Large intestine (tissue), 12 donors: Measurements from ENCODE around the gene CEP104. TPM values are rescaled to one million over a fixed set of nuclear protein-coding genes. Genes with fewer than 3 reads are reported as not detected.

Source experiments
- DNase-seq, 2 donors: peaks; one replicate each; pipeline versions ENCODE4 v3.0.0 to v3.0.0-alpha.2; 2013
- H3K27ac ChIP-seq: one replicate; pipeline ENCODE4 v1.5.1; 2013; ENCODE audit warnings: low read length
- H3K27me3 ChIP-seq: 2 replicates; pipeline ENCODE4 v1.6.1; 2013; ENCODE audit warnings: low read length; ENCODE audit not compliant: control insufficient read depth, insufficient read depth
- H3K36me3 ChIP-seq: 2 replicates; pipeline ENCODE4 v1.6.1; 2013; ENCODE audit warnings: low read length; ENCODE audit not compliant: control insufficient read depth, insufficient read depth
- H3K4me1 ChIP-seq: one replicate; pipeline ENCODE4 v1.6.1; 2013; ENCODE audit warnings: low read length; ENCODE audit not compliant: control insufficient read depth, insufficient read depth
- H3K4me3 ChIP-seq: one replicate; pipeline ENCODE4 v1.5.1; 2013; ENCODE audit warnings: low read length
- H3K9me3 ChIP-seq: one replicate; pipeline ENCODE4 v1.6.1; 2013; ENCODE audit warnings: mild to moderate bottlenecking, low read depth, low read length, moderate library complexity; ENCODE audit not compliant: control insufficient read depth
- WGBS: methylation state at CpG from one replicate; pipeline ENCODE4 v1.1.5; 2013; ENCODE audit warnings: low lambda C conversion rate; ENCODE audit not compliant: insufficient coverage; 5-methylcytosine and 5-hydroxymethylcytosine counted together
- long read RNA-seq, 11 donors: transcript quantifications; one replicate each; lab custom pipeline, GENCODE V29; 2026
- polyA plus RNA-seq: library from polyadenylated mRNA; unstranded; fragments of 120-200 nt; gene quantifications from one replicate; pipeline ENCODE4 v1.2.1, GENCODE V29; 2013

CEP104 gene
- 31.5 TPM for polyA plus RNA-seq
- long read RNA-seq, donor 1, full-length matches to known transcripts: 1 of 1 reads
- long read RNA-seq, donor 1, partial matches to known transcripts: 0 of 1 reads
- long read RNA-seq, donor 1, other reads (novel, unspliced or antisense): 0 of 1 reads
- long read RNA-seq, donor 2, full-length matches to known transcripts: 2 of 2 reads
- long read RNA-seq, donor 2, partial matches to known transcripts: 0 of 2 reads
- long read RNA-seq, donor 2, other reads (novel, unspliced or antisense): 0 of 2 reads
- long read RNA-seq, donor 3: 0 reads
- long read RNA-seq, donor 4: 0 reads
- long read RNA-seq, donor 5, partial matches to known transcripts: 0 of 2 reads
- long read RNA-seq, donor 5, other reads (novel, unspliced or antisense): 0 of 2 reads
- long read RNA-seq, donor 6: 0 reads
- long read RNA-seq, donor 7: 0 reads
- long read RNA-seq, donor 8, partial matches to known transcripts: 0 of 1 reads
- long read RNA-seq, donor 8, other reads (novel, unspliced or antisense): 0 of 1 reads
- long read RNA-seq, donor 9, full-length matches to known transcripts: 3 of 3 reads
- long read RNA-seq, donor 9, partial matches to known transcripts: 0 of 3 reads
- long read RNA-seq, donor 9, other reads (novel, unspliced or antisense): 0 of 3 reads
- long read RNA-seq, donor 10, full-length matches to known transcripts: 2 of 2 reads
- long read RNA-seq, donor 10, partial matches to known transcripts: 0 of 2 reads
- long read RNA-seq, donor 10, other reads (novel, unspliced or antisense): 0 of 2 reads
- long read RNA-seq, donor 11, partial matches to known transcripts: 6 of 6 reads
- long read RNA-seq, donor 11, other reads (novel, unspliced or antisense): 0 of 6 reads

GRCh38 chr1:3856923-3857790 lies at the start of gene CEP104, which contains the start of gene DFFB:
Gene CEP104, minus strand, starts transcription at chr1:3857211. Its CDS starts 4,804 bp downstream, at chr1:3852407.
Gene DFFB, plus strand, starts transcription at chr1:3857476. Its CDS starts 128 bp downstream, at chr1:3857604.
- Histone ChIP-seq H3K4me3 (peak within 1 kb of the TSS; percentile 84), H3K27me3 (no peaks in the 10 kb centered on the region), H3K27ac (peak within 1 kb of the TSS; percentile 30), H3K9me3 (no peaks in the 10 kb centered on the region), H3K36me3 (no peaks in the 10 kb centered on the region), H3K4me1 (peaks cover 3% of the 10 kb centered on the region)
- WGBS: no CpG with 5 or more reads among the region's 73 CpGs
- peak; percentile 99 for DNase-seq

- H3K4me3 ChIP-seq: no peak overlapping the region
- no peaks in the 10 kb centered on the region for H3K4me1 ChIP-seq
- peaks cover 8% of the 10 kb centered on the region for H3K27me3 ChIP-seq
- no CpG with 5 or more reads among the region's 11 CpGs for WGBS
- no peak overlapping the region for H3K27ac ChIP-seq
- no peaks in the 10 kb centered on the region for H3K36me3 ChIP-seq
- DNase-seq: no peak
- no peaks in the 10 kb centered on the region for H3K9me3 ChIP-seq
These were observed 49.6 kb upstream of the CEP104 start for GRCh38 chr1:3906672-3907020.

GRCh38 chr1:3905953-3906671 lies 49.1 kb upstream of the CEP104 start:
- no peaks in the 10 kb centered on the region for H3K36me3 ChIP-seq
- 100% methylated on average over 1 of the region's 18 CpGs for WGBS
- no peak for DNase-seq
- no peaks in the 10 kb centered on the region for H3K4me1 ChIP-seq
- no peak overlapping the region for H3K27ac ChIP-seq
- no peaks in the 10 kb centered on the region for H3K9me3 ChIP-seq
- no peak overlapping the region for H3K4me3 ChIP-seq
- peaks cover 3% of the 10 kb centered on the region for H3K27me3 ChIP-seq

GRCh38 chr1:3905266-3905952 lies 48.4 kb upstream of the CEP104 start:
- H3K9me3 ChIP-seq: no peaks in the 10 kb centered on the region
- H3K27ac ChIP-seq: no peak overlapping the region
- H3K36me3 ChIP-seq: no peaks in the 10 kb centered on the region
- H3K4me3 ChIP-seq: no peak overlapping the region
- no peak for DNase-seq
- no CpG with 5 or more reads among the region's 19 CpGs for WGBS
- H3K4me1 ChIP-seq: no peaks in the 10 kb centered on the region
- no peaks in the 10 kb centered on the region for H3K27me3 ChIP-seq

- no peak for DNase-seq
- Histone ChIP-seq H3K36me3 (no peaks in the 10 kb centered on the region), H3K27ac (no peak overlapping the region), H3K9me3 (no peaks in the 10 kb centered on the region), H3K27me3 (no peaks in the 10 kb centered on the region), H3K4me3 (no peak overlapping the region), H3K4me1 (no peaks in the 10 kb centered on the region)
- 80% methylated on average over 3 of the region's 4 CpGs for WGBS
These were observed 47.8 kb upstream of the CEP104 start for GRCh38 chr1:3904843-3905185.

GRCh38 chr1:3904006-3904842 lies 47.2 kb upstream of the CEP104 start:
- WGBS: no CpG with 5 or more reads among the region's 24 CpGs
- Histone ChIP-seq H3K27ac (no peak overlapping the region), H3K36me3 (no peaks in the 10 kb centered on the region), H3K4me1 (no peaks in the 10 kb centered on the region), H3K9me3 (no peaks in the 10 kb centered on the region), H3K27me3 (no peaks in the 10 kb centered on the region), H3K4me3 (no peak overlapping the region)
- no peak for DNase-seq

- H3K4me3 ChIP-seq: no peak overlapping the region
- no peaks in the 10 kb centered on the region for H3K36me3 ChIP-seq
- H3K4me1 ChIP-seq: no peaks in the 10 kb centered on the region
- 73% methylated on average over 4 of the region's 16 CpGs for WGBS
- DNase-seq: no peak
- no peaks in the 10 kb centered on the region for H3K27me3 ChIP-seq
- H3K9me3 ChIP-seq: peaks cover 2% of the 10 kb centered on the region
- no peak overlapping the region for H3K27ac ChIP-seq
These were observed 46.4 kb upstream of the CEP104 start for GRCh38 chr1:3903141-3904005.

GRCh38 chr1:3902571-3903091 lies 45.6 kb upstream of the CEP104 start:
- no CpG with 5 or more reads among the region's 10 CpGs for WGBS
- no peak overlapping the region for H3K27ac ChIP-seq
- H3K4me1 ChIP-seq: no peaks in the 10 kb centered on the region
- H3K4me3 ChIP-seq: no peak overlapping the region
- no peak for DNase-seq
- H3K36me3 ChIP-seq: no peaks in the 10 kb centered on the region
- no peaks in the 10 kb centered on the region for H3K27me3 ChIP-seq
- H3K9me3 ChIP-seq: peaks cover 9% of the 10 kb centered on the region
